Measurements from ENCODE around the gene RPL36. TPM values are rescaled to one million over a fixed set of nuclear protein-coding genes. Genes with fewer than 3 reads are reported as not detected.

RPL36 gene
- total RNA-seq, 4 donors from 2014 or later = 663 to 804 (median 703) TPM

DNA sequence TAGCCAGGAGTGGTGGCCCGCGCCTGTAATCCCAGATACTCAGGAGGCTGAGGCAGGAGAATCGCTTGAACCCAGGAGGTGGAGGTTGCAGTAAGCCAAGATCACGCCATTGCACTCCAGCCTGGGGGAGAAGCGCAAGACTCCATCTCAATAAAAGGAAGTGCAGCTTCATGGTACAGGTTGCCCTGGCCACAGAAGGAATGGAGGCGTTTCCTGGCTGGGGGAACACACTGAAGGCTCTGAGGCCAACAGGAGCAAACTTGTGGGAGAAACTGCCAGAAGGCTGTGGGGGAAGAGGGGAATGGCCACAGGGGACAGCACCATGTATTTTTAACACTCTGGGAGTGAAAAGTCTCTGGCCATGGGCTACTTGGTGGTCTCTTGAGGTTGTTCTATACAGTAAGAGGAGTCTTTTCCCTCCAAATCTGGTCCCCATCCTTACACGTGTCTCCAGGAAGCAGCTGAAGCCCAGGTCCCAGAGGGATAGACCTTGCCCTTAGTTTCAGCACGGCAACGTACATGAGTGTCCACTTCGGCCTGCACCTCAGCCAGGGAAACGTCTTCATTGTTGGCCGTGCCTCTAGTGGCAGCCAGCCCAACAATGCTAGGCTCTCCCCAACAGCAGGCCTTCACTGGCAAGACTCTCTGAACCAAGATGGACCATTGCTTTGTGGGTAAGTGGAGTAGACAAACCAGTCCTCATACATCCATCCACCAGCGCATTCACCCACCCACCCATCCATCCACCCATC is 17.2 kb upstream of the RPL36 start:
- DNase-seq (ENCODE audit: low spot score) (no peak), ATAC-seq (ENCODE audit: low FRiP score) (no peak)
- TF ChIP-seq, protein P1, sequence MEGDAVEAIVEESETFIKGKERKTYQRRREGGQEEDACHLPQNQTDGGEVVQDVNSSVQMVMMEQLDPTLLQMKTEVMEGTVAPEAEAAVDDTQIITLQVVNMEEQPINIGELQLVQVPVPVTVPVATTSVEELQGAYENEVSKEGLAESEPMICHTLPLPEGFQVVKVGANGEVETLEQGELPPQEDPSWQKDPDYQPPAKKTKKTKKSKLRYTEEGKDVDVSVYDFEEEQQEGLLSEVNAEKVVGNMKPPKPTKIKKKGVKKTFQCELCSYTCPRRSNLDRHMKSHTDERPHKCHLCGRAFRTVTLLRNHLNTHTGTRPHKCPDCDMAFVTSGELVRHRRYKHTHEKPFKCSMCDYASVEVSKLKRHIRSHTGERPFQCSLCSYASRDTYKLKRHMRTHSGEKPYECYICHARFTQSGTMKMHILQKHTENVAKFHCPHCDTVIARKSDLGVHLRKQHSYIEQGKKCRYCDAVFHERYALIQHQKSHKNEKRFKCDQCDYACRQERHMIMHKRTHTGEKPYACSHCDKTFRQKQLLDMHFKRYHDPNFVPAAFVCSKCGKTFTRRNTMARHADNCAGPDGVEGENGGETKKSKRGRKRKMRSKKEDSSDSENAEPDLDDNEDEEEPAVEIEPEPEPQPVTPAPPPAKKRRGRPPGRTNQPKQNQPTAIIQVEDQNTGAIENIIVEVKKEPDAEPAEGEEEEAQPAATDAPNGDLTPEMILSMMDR (IDR thresholded peaks at IDR 0.05) = no peak

GRCh38 chr19:5673752-5674151 is 16.3 kb upstream of the RPL36 start:
- ATAC-seq (ENCODE audit: low FRiP score) = no peak
- DNase-seq (ENCODE audit: low spot score) = no peak

DNA sequence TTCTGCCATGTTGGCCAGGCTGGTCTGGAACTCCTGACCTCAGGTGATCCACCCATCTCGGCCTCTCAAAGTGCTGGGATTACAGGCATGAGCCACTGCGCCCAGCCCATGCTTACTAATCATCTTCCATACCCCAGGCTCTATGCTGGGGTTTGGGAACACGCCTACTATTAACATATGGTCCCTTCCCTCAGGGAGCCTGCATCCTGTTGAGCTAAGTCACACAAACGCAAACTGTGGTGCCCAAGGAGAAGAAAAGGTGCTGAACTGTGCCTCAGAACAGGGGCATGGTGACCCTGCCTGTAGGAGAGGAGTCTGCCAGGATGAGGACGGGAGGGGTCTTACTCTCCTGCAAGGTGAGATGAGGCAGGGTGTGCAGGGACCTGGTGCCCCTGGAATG is 15.4 kb upstream of the RPL36 start:
- DNase-seq (ENCODE audit: low spot score) = no peak
- TF ChIP-seq, protein P1 (IDR thresholded peaks at IDR 0.05) = no peak
- no peak for ATAC-seq (ENCODE audit: low FRiP score)

More at GRCh38 chr19:5673752-5674151, 16.3 kb upstream of the RPL36 start:
- TF ChIP-seq, protein P1 (IDR thresholded peaks at IDR 0.05) = no peak

DNA sequence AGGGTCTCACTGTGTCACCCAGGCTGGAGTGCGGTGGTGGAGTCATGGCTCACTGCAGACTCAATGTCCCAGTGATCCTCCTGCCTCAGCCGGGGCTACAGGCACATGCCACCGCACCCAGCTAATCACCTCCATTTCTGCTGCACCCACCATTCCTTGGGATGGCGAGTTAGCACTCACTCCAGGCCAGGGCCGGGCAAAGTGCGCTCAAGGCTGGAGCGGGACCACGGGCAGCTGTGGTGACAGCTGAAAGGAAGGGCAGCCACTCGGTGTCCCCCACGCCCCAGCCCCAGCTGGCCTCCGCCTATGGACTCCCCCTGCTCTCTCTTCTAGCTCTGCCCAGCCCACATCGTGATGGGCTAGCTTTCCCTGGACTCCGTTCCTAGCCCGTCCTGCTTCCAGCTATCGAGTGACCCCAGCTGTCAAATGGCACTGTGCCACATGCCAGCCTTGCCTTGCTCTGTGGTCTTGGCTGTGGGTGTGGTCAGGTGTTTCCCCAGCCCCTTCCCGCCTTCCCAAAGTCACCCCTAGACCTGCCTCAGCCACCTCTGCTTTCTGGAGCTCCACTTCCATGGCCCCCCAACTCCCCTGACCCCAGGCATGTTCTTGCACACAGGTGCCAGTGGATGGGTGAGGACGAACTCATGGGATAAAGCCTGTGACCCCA is 13.9 kb upstream of the RPL36 start:
- DNase-seq (ENCODE audit: low spot score) (no peak), ATAC-seq (ENCODE audit: low FRiP score) (no peak)
- TF ChIP-seq, protein P1 (IDR thresholded peaks at IDR 0.05) = no peak

DNA sequence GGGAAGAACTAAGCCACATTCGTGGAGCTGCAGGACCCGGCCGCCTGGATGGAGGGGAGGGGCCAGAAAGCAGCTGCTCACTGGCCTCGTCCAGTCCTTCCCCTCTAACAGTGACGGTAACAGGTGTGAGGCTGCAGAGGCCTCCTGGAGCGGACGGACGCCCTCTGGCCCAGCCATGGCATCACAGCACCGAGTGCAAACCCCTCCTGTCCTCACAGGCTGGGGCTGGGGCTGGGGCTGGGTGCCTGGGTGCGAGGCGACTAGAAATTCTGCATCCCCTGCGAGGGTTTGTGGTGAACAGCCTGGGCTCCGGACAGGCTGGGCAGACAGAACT is 13.4 kb upstream of the RPL36 start:
- TF ChIP-seq, protein P1 (IDR thresholded peaks at IDR 0.05) = no peak
- ATAC-seq (ENCODE audit: low FRiP score) = no peak

GRCh38 chr19:5677136-5677535 is 13.0 kb upstream of the RPL36 start:
- TF ChIP-seq, protein P1 (IDR thresholded peaks at IDR 0.05) = no peak
- DNase-seq (ENCODE audit: low spot score) = no peak
- no peak for ATAC-seq (ENCODE audit: low FRiP score)

More for the DNA sequence above, 13.4 kb upstream of the RPL36 start:
- DNase-seq (ENCODE audit: low spot score) = no peak

DNA sequence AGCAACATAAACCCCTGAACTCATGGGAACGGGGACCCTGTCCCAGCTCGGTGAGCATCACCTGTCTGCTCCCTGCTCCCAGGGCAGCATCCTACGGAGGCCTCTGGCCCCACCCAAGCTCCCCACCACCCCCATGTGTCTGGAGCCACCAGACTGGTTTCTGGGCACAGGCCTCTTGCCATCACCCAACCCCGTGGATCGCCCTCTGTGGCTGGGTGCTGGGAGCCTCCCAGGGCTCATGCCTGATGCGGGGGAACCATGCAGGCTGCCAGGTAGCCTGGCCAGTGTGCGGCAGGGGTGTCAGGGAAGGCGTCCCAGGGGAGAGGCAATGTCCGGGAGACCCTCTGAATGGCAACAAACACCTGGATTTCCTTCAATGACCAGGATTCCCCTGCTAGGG is 12.5 kb upstream of the RPL36 start:
- ATAC-seq (ENCODE audit: low FRiP score) = no peak

More for the DNA sequence above, 12.5 kb upstream of the RPL36 start:
- TF ChIP-seq, protein P1 (IDR thresholded peaks at IDR 0.05) = no peak
- no peak for DNase-seq (ENCODE audit: low spot score)

Data from omental fat pad (tissue), 4 donors.